A549 (cell line): Measurements from ENCODE around the gene A4GNT.

Experiments used
- BHLHE40 ChIP-seq: IDR thresholded peaks from 2 replicates; pipeline ENCODE4 v1.6.1; 2012; ENCODE audit warnings: low read depth, low read length, inconsistent platforms
- CBX2 ChIP-seq: fragments of 200-600 bp; sonication (generic); IDR thresholded peaks from 2 replicates; pipeline ENCODE4 v1.6.1; 2016; ENCODE audit warnings: low read depth, mild to moderate bottlenecking, borderline replicate concordance
- POLR2A ChIP-seq: IDR thresholded peaks from 2 replicates; pipeline ENCODE4 v1.6.1; 2012; ENCODE audit warnings: mild to moderate bottlenecking, low read length
- USF2 ChIP-seq: fragments of 450-650 bp; IDR thresholded peaks from 2 replicates; pipeline ENCODE4 v1.6.1; 2014; ENCODE audit warnings: antibody characterized with exemption
- TF ChIP-seq, protein P1 (sequence below): fragments of >200 bp; sonication (Bioruptor Twin); formaldehyde crosslinking; IDR thresholded peaks from 3 replicates; pipeline ENCODE4 v1.5.1; 2016
- TF ChIP-seq, protein P2 (sequence below): IDR thresholded peaks from 2 replicates; pipeline ENCODE4 v1.6.1; 2012

DNA sequence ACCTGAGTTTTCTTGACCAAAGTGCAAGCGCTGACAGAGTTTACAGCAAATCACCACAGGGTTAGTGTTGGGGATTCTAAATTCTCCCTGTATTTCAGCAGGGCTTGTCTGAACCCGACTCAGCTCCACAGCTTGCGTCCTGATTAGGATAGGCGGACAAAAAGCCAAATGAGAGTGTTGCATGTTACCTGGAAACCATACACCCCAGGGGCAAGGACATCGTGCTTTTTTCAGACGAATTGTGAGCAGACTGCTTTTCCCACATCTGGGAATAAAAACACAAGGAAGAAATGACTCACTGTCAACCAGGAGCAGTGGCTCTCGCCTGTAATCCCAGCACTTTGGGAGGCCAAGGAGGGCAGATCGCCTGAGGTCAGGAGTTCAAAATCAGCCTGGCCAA, 19.8 kb downstream of the A4GNT start:
- TF ChIP-seq POLR2A, result no peak
- TF ChIP-seq USF2, result no peak
- TF ChIP-seq, protein P1, sequence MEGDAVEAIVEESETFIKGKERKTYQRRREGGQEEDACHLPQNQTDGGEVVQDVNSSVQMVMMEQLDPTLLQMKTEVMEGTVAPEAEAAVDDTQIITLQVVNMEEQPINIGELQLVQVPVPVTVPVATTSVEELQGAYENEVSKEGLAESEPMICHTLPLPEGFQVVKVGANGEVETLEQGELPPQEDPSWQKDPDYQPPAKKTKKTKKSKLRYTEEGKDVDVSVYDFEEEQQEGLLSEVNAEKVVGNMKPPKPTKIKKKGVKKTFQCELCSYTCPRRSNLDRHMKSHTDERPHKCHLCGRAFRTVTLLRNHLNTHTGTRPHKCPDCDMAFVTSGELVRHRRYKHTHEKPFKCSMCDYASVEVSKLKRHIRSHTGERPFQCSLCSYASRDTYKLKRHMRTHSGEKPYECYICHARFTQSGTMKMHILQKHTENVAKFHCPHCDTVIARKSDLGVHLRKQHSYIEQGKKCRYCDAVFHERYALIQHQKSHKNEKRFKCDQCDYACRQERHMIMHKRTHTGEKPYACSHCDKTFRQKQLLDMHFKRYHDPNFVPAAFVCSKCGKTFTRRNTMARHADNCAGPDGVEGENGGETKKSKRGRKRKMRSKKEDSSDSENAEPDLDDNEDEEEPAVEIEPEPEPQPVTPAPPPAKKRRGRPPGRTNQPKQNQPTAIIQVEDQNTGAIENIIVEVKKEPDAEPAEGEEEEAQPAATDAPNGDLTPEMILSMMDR, result no peak
- TF ChIP-seq, protein P2, sequence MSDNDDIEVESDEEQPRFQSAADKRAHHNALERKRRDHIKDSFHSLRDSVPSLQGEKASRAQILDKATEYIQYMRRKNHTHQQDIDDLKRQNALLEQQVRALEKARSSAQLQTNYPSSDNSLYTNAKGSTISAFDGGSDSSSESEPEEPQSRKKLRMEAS, result no peak
- no peak for TF ChIP-seq CBX2
- no peak for TF ChIP-seq BHLHE40
